Measurements from ENCODE around the gene KLC3.

KLC3 gene

DNA sequence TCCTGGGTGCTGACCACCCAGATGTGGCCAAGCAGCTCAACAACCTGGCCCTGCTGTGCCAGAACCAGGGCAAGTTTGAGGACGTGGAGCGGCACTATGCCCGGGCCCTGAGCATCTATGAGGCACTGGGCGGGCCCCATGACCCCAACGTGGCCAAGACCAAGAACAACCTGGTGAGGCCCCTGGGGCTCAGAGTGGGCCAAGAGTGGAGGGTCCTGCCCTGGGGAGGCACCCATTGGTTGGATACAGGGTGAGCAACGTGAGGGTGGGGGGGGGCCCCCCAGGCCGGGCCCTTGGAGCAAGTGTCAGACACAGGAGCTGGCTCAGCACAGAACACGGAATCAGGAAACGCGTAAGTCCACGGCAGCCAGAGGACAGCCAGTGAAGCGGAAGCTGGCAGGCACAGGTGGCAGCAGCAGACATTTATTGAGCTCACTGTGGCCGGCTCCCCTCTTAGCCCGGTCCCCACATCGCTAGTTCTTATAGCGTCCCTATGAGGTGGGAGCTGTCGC lies 8.9 kb downstream of the KLC3 start:
- DNase-seq, result no peak

DNA sequence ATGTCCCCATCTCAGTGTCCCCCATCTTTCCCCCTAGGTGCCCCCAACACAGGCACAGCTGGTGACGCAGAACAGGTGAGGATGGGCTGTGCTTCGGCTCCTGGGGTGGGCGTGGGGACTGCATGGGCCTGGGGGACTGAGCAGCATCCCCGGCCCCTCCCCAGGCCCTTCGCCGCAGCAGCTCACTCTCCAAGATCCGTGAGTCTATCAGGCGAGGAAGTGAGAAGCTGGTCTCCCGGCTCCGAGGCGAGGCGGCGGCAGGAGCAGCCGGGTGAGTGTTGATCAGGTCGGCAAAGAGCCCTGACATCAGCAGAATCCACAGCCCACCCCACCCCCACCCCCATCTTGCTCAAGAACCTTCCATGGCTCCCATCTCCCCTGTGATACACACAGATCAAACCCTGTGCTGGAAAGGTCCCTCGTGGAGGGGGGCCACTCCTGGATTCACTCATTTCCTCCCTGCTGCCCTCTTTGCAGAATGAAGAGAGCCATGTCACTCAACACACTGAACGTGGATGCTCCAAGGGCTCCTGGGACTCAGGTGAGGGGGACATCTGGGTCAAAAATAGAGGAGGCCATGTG lies 10.0 kb downstream of the KLC3 start:
- DNase-seq, result no peak

DNA sequence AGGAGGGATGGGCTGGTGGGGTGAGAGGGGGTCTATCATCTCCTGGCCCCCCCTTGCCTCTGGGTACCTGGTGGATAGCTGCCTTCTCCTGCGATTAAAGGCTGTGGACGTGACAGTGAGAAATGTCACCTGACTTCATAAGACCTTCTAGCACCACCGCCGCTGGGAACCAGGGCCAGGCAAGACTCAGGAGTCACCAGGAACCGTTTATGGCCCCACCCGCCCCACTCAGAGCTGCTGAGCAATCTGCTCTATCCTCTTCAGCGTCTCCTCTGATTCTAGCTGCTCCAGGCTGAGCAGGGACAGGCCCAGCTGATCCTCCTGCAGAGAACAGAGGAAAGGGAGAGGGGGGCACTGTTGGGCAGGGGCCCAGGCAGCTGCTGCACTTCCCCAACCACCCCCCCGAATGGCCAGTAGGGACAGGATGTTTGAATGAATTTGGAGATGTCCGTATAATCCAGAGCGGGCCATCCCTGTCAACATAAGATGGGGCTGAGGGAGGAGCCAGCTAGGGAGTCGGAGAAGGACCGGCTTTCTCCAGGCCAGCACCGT lies 10.9 kb downstream of the KLC3 start:
- no peak for DNase-seq

DNA sequence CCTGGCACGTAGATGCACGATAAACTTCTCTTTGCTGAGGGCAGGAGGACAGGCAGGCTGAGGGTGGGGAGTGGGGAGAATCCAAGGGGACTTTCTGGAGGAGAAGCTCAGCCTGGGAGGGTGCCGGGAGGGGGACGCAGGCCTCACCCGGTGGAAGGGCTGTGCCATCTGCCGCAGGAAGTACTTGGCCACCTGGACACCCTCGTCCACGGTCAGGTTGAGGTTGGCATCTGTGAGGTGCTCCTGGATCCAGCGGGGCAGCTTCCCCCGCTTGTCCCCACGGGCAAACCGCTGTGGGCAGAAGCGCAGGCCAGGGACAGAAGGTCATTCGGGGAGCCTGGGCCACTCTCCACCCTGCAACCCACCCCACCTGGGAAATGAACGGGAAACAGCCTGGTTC lies 11.5 kb downstream of the KLC3 start:
- DNase-seq, result no peak

DNA sequence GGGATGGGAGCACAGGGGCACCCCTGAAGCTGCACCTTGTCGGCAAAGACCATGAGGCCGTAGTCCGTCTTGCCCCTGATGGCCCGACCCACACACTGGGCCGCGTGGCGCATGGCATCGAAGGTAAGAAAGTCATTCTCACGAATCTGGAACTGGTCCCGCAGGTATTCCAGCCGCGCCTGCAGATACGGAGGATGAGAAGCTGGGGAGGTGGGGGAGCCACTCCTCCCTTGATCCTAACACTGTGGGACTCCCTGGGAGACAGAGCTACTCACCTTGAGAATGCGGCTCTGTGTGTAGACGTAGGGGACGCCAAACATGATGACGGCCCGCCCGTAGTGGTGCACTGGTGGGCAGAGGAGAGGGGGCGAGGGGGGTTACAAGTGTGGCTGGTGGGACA lies 11.9 kb downstream of the KLC3 start:
- DNase-seq, result no peak

DNA sequence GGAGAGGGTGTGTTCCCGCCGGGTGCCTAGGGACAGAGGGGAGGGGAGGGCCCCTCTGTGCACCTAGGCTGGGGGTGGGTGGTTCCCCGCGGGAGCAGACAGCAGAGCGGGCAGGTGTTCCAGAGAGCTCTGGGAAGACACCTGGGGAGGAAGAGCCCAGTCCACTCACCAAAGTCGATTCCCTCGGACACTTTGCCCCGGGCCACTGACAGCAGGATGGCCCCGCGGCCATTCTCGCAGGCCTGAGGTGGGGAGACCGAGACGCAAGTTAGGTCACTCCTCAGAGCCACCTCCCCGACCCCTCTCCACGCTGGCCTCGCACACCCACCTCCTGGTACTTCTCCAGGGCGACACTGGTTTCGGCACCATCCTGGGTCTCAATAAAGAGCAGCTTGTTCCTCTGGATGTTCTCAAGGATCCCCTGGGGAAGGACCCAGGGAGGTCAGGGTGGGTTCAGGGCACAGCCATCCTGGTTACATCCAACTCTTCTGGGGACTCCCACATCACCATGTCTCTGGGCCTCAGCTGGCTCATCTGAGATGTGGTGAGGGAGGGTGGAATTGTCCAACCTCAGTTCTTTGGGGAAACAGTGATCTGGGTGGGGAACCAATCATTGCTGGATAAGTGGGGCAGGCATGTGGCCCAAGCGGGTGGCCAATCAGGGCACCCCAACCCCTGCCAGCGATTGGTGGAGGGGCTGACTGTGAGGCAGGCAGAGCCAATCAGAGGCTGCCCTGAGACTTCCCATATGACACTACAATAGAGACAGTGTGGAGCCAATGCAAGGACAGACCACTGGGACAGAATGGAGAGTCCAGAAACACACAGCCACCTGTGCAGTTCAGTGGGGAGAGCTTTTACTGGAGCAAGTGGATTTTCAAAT lies 12.6 kb downstream of the KLC3 start:
- DNase-seq, result no peak

DNA sequence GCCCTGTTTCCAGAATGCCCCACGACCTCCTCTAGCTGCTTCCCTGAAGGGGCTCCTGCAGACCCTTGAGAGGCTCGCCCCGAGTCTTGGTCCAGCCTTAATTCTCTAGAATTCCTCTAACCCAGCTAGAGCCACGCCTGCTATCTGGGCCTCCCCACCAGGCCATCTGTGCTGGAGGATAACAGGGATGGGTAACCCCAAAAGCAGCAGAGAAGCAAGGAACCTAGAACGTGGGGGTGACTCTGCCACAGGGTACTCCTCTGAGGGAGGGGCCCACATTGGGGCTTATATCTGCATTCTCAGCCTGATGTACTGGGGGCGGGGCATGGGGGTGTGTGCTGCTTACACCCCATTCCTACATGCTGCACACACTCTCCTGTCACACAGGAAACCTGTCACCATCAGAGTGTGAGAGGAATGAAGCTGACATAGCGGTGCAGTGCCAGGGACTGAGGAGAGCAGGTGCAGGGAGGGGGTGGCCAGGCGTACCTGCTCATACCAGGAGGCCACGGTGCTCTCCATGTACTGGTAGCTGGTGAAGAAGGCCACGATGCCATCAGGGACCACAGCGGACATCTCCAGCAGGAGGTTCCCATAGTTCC lies 13.8 kb downstream of the KLC3 start:
- no peak for DNase-seq

DNA sequence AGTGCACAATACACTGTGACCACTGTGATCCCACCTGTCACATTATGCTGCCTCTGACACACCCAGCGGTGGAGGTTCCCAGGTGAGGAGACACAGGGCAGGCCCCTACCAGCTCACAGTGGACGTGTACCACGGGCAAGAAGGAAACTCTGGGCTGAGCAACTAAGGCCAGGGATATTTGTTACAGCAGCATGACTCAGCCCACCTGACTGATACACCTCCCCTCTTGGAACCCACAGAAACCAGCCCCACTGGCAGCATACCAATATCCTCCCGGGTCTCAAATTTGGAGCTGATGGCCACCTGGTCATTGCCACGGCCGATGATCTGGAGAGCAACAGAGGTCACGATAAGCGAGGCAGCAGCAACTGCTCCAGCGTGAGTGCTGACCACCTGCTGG lies 14.9 kb downstream of the KLC3 start:
- DNase-seq, result no peak

DNA sequence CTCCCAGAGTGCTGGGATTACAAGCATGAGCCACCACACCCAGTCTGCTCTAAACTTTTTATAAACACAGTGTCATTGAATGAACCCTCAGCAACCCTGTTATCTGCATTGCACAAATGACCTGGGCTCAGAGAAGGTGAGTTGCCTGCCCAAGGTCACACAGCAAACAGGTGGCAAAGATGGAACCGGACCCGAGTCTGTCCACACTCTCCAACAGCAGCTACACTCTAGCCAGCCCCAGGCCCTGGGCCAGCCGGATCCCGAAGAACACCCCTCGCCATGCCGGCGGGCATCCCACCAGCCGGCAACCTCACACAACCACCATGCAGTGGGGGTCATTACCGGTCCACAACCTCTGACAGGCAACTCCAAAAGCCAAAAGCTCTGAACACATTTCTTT lies 15.4 kb downstream of the KLC3 start:
- DNase-seq, result no peak

DNA sequence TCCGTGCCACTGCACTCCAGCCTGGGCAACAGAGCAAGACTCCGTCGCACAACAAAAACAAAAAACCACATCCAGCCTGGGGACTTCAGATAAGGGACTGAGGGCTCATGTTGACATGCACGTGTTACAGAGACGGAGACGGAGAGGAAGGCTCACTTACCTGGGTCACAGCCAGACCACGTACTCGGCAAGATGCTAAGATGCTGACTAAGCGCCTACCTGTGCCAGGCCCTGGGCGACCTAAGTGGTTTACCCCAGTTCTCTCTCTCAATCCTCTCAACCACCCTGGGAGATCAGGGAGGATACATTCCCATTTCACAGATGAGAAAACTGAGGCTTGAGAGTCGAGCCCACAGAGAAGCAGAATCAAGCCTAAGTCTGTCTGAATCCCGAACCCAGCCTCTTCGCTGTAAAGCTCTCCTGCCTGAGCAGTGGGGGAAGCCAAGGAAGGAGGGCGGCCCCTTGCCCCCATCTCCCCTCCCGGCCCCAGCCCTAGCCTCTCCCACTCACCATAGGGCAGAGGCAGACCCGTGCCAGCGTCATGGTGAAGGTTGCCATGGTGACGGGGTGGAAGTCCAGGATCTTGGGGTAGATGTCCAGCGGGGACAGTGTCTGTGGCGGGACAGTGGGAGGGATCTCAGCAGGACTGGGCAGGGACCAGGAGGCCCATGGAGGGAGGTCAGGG lies 16.4 kb downstream of the KLC3 start:
- no peak for DNase-seq

DNA sequence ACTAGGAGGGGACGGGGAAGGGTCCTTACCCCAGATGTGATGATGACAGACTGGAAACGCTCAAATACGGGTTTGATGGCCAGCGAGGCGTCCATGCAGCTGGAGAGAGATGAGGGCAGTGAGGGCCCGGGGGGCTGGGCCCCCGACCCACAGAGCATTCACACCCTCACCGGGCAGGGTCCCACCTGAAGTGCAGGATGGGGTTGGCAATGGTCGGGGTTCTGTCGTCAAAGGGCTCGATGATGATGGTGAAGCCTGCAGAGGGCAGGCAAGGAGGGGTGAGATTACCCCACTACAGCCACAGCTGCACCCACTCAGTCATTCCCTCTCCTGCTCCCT lies 16.9 kb downstream of the KLC3 start:
- DNase-seq, result no peak

DNA sequence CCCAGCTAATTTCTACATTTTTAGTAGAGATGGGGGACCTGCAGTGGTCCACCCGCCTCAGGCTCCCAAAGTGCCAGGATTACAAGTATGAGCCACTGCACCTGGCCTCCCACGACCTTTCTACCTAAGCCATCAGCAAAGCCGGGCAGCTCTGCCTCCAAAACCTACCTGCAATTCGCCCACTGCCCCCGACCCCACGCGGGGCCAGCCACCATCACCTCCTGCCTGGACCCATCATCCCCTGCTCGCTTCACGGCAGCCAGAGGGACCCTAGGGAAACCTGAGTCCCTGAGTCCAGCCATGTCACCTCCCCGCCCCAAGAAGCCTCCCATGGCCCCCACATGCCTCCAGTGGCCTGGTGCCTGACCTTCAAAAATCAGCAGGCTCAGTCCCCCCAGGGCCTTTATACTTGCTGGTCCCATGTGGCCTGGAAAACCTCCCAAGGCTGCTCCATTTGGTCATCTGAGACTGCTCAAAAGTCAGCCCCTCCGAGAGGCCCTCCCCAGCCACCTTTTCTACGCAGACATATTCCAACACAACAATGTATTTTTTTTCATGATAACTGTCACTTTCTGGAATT lies 17.8 kb downstream of the KLC3 start:
- DNase-seq, result no peak

DNA sequence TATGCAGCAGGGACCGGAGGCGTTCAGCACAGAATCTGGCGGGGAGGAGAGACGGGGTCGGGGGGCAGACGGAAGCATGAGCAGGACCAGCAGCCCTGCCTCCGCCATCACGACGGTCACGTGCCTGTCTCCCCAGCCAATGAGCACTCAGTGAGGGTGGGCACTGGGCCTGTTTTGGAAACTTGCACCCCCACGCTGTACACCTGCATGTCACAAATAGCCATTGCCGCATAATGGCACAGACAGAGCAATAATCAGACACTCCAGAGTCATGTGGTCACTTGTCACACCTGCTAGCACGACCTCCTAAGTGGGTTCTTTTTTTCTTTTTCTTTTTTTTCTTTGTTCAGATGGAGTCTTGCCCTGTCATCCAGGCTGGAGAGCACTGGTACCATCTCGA lies 21.1 kb downstream of the KLC3 start:
- no peak for DNase-seq

DNA sequence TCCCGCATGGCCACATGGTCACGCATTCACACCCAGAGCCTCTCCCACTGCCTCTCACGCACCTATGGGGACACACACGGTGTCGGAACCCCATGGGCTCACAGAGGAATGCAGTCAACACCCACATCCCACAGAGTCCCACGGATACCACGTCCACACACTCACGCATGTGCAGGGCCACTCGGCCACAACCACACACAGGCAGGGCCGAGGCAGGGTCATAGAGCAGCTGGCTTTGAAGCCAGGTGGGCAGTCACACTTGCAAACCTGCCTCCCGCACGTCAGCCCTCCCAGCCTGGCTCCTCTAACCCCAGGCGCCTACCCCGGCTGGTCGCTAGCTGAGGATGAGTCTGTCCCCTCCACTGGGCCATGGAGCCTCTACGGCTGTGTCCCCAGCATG lies 21.7 kb downstream of the KLC3 start:
- DNase-seq, result no peak

DNA sequence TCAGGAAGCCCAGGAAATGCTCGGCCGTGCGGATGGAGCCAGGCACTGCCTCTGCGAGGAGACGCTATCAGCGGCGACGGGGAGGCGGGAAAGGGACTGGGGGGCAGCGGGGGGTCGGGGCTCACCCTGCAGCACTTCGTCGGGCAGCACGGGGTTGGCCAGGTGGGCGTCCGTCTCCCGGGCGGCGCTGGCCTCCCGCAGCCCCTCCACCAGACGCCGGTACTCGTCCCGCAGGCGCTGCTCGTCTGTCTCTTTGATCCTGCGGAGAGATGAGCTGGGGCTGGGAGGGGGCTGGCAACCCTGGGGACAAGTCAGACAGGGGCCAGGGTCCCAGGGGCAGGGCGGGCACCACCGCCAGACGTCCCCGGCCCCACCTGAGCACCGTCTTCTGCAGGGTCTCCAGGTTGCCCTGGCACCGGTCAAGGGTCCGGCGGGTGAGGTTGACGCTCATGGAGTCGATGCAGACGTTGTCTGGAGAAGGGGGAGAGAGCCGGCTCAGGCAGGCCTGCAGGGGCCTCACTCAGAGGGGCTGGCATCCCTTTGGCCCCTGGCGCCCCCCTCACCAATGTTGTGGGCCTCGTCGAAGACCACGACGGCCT lies 23.4 kb downstream of the KLC3 start:
- no peak for DNase-seq

DNA sequence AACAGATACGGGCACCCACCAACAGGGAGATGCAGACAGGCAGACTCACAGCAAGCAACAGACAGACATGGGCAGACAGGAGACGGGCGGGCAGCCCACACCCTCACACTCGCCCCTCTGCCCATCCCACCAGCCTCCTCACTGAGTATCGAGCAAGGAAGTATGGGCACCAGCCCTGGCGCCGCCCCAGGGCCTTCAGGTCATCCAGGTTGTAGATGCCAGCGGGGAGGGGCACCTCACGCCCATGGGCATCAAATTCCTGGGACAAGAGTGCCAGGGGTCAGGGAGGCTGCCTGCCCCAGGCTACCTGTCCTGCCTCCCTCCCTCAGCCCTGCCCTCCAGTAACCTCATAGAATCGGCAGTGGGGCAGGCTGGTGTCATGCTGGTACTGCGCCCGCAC lies 24.1 kb downstream of the KLC3 start:
- DNase-seq, result no peak

DNA sequence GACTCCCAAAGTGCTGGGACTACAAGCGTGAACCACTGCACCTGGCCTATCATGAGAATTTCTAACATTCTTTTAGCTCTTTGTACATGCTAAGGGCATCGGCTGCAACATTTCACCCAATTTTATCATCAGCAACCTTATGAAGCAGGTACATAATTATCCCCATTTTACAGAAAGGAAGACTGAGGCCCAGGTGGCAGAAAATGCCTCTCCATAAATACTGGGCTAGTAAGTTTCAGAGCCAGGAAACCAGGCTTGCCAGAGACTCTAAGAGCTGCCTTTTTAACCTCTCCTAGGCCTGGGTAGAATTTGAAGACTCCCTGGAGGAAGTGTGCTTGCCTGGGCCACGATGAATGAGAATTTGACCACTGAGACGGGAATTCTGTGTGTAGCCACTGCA lies 27.6 kb downstream of the KLC3 start:
- no peak for DNase-seq

DNA sequence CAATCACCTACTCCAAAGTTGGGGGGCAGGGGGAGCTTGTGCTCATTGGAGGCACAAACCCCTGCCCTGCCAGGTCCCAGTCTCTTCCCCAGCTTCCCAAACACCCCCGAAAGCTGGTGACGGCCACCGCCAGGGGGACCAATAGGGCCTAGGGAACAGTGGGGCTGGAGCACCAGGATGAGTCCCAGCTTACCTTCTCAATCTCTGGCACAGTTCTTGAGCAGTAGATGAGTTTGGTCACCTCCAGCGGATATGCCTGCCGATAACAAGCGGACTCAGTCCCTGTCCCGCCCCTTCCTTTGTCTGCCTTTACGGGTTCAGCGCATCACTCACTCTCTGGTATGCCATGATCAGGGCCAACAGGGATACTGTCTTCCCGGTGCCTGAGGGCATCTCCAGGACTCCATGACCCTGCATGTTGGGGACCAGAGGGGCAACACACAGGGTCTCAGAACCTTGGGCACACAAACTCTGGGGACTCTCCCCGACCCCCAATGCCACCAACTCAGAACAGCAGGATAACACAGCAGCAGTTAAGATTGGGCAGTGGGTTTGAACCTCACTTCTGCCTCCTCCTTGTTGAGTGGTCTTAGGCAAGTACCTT lies 28.3 kb downstream of the KLC3 start:
- no peak for DNase-seq

DNA sequence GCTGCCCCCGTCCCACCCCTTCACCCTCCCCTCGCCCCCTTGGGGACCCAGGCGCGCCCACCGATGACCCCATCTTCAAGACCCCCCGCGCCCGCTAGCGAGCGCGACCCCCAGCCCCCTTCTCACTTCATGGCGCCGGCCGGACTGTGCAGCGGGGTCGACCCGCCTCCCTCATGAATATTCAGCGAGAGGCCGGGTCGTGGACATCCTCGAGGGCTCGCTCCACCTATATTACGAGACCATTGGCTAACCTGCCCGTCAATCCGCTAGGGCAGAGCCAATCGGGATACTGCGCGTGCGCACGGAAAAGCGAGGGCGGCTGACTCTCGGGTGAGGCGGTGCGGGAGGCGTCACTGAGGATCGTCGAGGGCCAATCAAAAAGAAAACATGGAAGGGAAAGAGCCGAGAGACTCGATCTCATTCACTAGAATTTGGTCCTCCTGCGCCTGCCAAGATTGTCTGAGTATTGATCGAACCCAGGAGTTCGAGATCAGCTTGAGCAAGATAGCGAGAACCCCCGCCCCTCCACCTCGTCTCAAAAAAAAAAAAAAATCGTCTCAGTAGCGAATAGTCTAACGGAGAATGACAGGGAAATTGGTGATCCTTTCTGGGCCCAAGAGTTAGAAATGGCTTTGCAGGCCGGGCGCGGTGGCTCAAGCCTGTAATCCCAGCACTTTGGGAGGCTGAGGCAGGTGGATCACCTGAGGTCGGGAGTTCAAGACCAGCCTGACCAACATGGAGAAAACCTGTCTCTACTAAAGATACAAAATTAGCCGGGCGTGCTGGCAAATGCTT lies 30.1 kb downstream of the KLC3 start, which contains the start of gene ERCC2:
Gene ERCC2, minus strand, starts transcription at position 164 of the 795 bp plus-strand sequence. Its CDS starts 33 bp downstream, at position 131.
- peak; percentile 98 to 100 for DNase-seq

DNA sequence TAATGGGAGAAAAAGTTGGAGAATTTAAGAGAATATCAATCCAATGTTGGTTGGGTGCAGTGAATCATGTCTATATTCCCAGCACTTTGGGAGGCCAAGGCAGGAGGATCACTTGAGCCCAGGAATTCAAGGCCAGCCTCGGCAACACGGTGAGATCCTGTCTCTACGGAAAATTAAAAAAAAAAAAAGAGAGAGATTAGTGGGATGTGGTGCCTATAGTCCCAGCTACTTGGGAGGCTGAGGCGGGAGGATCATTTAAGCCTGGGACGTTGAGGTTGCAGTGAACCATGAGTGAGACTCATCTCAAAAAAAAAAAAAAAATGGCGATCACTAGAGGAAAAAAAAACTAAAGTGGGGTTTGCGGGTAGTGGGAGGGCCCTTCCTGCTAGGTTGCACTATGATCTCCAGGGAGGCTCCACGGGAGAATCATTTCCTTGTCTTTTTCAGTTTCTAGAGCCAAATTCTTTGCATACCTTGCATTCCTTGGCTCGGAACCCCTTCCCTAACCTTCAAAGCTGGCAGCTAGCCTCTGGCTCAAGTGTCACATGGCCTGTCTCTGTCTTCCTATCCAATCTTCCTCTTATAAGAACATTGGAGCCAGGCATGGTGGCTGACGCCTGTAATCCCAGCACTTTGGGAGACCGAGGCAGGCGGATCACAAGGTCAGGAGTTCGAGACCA lies 35.6 kb downstream of the KLC3 start:
- DNase-seq, result no peak

Data from CD4-positive, alpha-beta T cell treated with Interferon alpha-2 for 1 hour (primary cell).